NCI-H1930 (cell line): Measurements from ENCODE around the gene ABHD13.
"Not testable (repeated sequence)": the region's sequence is repeated elsewhere in the genome, so short reads cannot be mapped to it uniquely, and the experiment has no call there.

Experiments used
- DNase-seq, 2 experiments: peaks; one replicate each; lab custom pipeline; 2025; lab: John Stamatoyannopoulos, UW

The ABHD13 gene

GRCh38 chr13:108223687-108224503 is 5.7 kb downstream of the ABHD13 start:
- no peak for DNase-seq

GRCh38 chr13:108225440-108225839 is 7.2 kb downstream of the ABHD13 start:
- DNase-seq: peak in 1 of 2 experiments; percentile 49

- peak; percentile 95 to 99 for DNase-seq
These were observed 8.0 kb downstream of the ABHD13 start for GRCh38 chr13:108226184-108226583.

- DNase-seq: peak; percentile 21 to 42
These were observed 9.6 kb downstream of the ABHD13 start for GRCh38 chr13:108227651-108228272.

DNA sequence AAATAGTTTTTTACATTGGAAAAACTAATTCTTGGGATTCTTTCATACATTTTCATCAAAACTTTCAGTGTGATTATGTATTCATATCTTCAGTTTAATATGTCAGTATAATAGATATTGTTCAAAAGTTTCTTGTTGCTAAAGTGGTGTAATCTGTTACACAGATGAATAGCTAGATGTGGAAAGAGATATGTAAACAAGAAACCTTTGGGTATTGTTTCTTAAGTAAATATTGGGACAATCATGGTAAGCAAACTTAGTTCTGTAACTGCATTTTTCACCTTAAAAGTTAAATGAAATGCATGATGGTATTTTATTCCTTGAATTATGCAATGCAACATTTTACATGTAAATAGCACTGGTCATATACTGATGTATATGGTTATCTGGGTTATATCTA is 12.2 kb downstream of the ABHD13 start:
- no peak for DNase-seq

- no peak for DNase-seq
These were observed 31.0 kb downstream of the ABHD13 start for GRCh38 chr13:108249150-108249549.

- peak in 1 of 2 experiments; percentile 67 for DNase-seq
These were observed 39.1 kb downstream of the ABHD13 start for GRCh38 chr13:108257248-108257647.

GRCh38 chr13:108263621-108264355 is 45.6 kb downstream of the ABHD13 start:
- DNase-seq: no peak

GRCh38 chr13:108266321-108266990 is 48.3 kb downstream of the ABHD13 start:
- no peak for DNase-seq

DNA sequence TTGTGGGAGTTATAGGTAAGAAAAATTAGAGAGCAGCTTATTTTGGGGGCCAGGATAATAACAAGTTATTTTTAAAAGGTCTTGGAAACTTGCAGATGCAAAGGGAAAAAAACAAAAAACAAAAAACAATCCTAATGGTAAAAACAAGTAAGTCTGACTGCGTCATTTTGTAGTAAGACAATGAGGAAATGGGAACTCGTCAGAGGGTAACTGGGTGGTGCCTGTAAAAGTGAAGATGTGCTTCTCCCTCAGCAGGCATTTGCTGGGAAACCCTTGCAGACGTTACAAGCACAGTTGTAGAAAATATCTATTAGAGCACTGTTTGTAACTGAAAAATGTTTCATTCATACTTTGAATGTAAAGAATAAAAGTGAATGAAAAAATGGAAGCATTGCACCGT is 49.2 kb downstream of the ABHD13 start:
- no peak for DNase-seq

DNA sequence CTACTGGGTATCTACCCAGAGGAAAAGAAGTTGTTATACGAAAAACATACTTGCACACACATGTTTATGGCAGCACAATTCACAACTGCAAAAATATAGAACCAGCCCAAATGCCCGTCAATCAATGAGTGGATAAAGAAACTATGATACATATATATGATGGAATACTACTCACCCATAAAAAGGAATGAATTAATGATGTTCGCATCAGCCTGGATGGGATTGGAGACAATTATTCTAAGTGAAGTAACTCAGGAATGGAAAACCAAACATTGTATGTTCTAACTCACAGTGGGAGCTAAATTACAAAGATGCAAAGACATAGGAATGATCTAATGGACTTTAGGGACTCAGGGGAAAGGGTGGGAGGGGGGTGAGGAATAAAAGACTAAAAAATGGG is 49.7 kb downstream of the ABHD13 start:
- DNase-seq: not testable (repeated sequence)

DNA sequence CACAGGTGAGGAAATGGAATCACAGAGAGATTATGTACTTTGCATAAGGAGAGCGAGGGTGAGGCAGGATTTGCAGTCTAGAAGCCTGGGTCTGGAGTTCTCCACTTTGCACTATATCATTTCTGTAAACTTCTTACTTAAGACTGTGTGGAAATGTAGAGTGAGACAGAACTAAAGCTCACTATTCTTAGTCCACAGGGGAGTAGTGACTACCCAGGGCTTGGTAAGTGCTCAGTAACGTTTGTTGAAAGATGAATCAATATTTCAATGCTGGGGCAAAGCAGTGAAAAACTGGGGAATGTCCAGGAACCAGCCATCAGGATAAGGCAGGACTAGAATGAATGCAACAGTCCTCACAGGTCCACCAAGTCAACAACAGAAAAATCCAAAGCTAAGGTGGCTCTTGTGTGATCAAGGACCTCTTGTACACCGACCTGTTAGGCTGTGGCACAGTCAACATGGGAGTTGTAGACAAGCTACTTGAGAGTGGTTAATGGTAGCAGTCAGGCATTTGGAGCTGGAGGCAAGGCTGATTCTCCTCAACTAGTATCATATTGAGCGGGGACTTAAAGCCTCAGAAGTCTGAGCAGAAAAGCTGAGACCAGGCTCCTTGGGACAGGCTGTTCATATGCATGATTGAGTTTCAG is 50.4 kb downstream of the ABHD13 start:
- DNase-seq: no peak

DNA sequence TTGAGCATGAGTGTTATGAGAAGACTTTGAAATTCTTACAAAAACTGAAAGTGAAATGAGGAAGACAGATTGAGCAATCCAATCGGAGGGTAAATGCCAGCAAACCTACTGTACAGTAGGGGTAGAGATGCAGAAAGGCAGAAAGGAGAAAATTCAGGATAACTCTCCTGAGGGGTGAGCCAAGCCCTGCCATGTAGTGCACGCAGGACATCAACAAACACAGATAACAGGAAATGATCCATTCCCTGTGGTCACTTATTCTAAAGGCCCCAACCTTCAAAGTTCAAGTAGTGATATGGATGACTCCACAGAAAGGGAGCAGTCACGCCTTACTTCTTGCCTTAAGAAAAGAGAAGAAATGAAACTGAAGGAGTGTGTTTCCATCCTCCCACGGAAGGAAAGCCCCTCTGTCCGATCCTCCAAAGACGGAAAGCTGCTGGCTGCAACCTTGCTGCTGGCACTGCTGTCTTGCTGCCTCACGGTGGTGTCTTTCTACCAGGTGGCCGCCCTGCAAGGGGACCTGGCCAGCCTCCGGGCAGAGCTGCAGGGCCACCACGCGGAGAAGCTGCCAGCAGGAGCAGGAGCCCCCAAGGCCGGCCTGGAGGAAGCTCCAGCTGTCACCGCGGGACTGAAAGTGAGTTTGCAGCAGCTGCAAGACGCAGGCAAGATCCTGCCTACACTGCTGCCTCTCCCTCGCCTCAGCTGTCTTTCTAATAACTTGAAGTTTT is 51.6 kb downstream of the ABHD13 start, which contains the start of gene TNFSF13B:
TSS of gene TNFSF13B (plus strand) at position 118 of the 728 bp plus-strand sequence. CDS start at position 296, 178 bp downstream.
- no peak for DNase-seq

- DNase-seq: no peak
These were observed 52.2 kb downstream of the ABHD13 start for GRCh38 chr13:108270442-108270841.

GRCh38 chr13:108272333-108272732 is 54.1 kb downstream of the ABHD13 start:
- no peak for DNase-seq

DNA sequence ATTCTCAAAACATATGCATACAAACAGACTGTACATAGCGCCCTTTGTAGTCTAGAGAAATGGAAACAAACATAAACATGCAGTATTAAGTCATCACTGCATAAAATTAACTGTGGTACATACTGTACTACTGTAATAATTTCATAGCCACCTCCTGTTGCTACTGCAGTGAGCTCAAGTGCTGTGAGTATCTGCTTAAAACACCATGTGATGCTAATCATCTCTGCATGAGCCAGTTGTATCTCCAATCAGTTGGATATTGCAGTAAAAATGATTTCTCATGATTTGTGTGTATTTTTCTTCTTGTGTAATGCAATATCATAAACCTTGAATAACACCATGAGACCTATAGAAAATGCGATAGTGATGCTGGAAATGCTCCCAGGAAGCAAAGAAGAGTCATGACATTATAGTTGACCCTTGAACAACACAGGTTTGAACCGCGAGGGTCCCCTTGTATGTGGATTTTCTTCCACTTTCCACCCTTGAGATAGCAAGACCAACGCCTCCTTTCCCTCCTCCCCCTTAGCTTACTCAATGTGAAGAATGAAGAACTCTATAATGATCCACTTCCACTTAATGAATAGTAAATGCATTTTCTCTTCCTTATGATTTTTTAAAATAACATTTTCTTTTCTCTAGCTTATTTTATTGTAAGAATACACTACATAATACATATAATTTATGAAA is 55.4 kb downstream of the ABHD13 start:
- DNase-seq: no peak

- no peak for DNase-seq
These were observed 56.5 kb downstream of the ABHD13 start for GRCh38 chr13:108274718-108275117.

- DNase-seq: no peak
These were observed 57.9 kb downstream of the ABHD13 start for GRCh38 chr13:108276060-108276459.

DNA sequence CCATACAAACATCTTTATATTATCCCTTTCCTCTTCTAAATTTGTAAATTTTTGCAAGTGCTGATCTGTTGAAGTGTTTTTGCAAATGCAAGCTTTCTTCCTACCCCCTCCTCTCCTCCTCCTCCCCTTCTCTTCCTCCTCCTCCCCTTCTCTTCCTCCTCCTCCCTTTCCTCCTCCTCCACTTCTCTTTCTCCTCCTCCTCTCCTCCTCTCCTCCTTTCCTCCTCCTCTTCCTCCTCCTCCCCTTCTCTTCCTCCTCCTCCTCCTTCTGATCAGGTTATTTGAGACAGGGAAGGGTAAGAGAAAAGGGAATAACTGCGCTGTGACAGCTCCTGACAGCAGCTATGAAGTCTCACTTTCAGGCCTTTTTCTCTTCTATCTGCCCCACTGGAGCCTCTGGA is 60.3 kb downstream of the ABHD13 start:
- no peak for DNase-seq

- DNase-seq: no peak
These were observed 63.7 kb downstream of the ABHD13 start for GRCh38 chr13:108281901-108282300.
